HepG2 (cell line): ENCODE results near the gene COQ8B. TPM values are rescaled to one million over a fixed set of nuclear protein-coding genes. Genes with fewer than 3 reads are reported as not detected.

Experiments
- ATAC-seq: fragments of 200-7000 bp; cut with Tn5 transposase; 3 replicates; pipeline ENCODE4 v1.9.1; 2020; ENCODE audit warnings: mild to moderate bottlenecking, moderate library complexity
- BruUV-seq: library from RNA; stranded (reverse); fragments of 400-500 nt; replicated peaks from 2 replicates; lab custom pipeline; 2021; lab: Mats Ljungman, UMichigan
- CTCF ChIA-PET: fragments of 300-600 bp; formaldehyde crosslinking; extraction: SDS; loops from one replicate; lab custom pipeline; 2021; ENCODE audit warnings: low total read pairs, inconsistent platforms, low intra/inter-chr PET ratio; lab: Yijun Ruan, JAX
- POLR2A ChIA-PET: fragments of 350-600 bp; sonication (Branson Sonifier 250); formaldehyde crosslinking; loops from one replicate; lab custom pipeline; 2020; ENCODE audit warnings: antibody characterized with exemption, inconsistent platforms; lab: Yijun Ruan, JAX
- DNase-seq: peaks from one replicate; pipeline ENCODE4 v3.0.0-alpha.2; 2015; ENCODE audit warnings: low spot score
- FAIRE-seq: peaks from 3 replicates; lab custom pipeline; 2011; peaks lifted over from hg19 to GRCh38; lab: Jason Lieb, UNC
- H2AFZ ChIP-seq: one replicate; pipeline ENCODE4 v1.6.1; 2011; ENCODE audit warnings: low read length, inconsistent platforms
- H3K27ac ChIP-seq: fragments of 300-600 bp; 3 replicates; pipeline ENCODE4 v1.8.0; 2011; ENCODE audit warnings: mixed run types, mild to moderate bottlenecking, mixed read lengths, low read length, inconsistent platforms; ENCODE audit not compliant: insufficient read depth; ENCODE audit errors: extremely low read length
- H3K27me3 ChIP-seq, 2 experiments: fragments of 200-600 bp in 1 of 2; 2 replicates in 1 of 2; 3 replicates in 1 of 2; pipeline versions ENCODE4 v1.6.0 to v1.8.0; 2011; ENCODE audit warnings: low read length in 2 of 2, mild to moderate bottlenecking in 2 of 2, moderate library complexity in 2 of 2, inconsistent platforms in 1 of 2; ENCODE audit not compliant: insufficient read depth in 2 of 2, control insufficient read depth in 1 of 2
- H3K36me3 ChIP-seq, 2 experiments: fragments of 200-600 bp in 1 of 2; replicated peaks in 1 of 2; 2 replicates in 1 of 2; 3 replicates in 1 of 2; pipeline versions ENCODE4 v1.5.1 to v1.8.0; 2011; ENCODE audit warnings: low read length in 2 of 2, inconsistent platforms in 1 of 2; ENCODE audit not compliant: insufficient read depth in 2 of 2, control insufficient read depth in 1 of 2
- H3K4me1 ChIP-seq: 2 replicates; pipeline ENCODE4 v1.5.1; 2012; ENCODE audit warnings: low read length, inconsistent platforms; ENCODE audit not compliant: insufficient read depth
- H3K4me2 ChIP-seq: 2 replicates; pipeline ENCODE4 v1.6.0; 2011; ENCODE audit warnings: low read depth, low read length, inconsistent platforms
- H3K4me3 ChIP-seq, 3 experiments: fragments of 200-600 bp in 1 of 3; sonication (generic), shearing (Covaris generic) in 1 of 3; replicated peaks in 1 of 3; 2 replicates each; pipeline ENCODE4 v1.5.1; 2011 to 2016; ENCODE audit warnings: low read length in 3 of 3, inconsistent platforms in 2 of 3, low read depth in 2 of 3, mild to moderate bottlenecking in 2 of 3, control low read depth in 1 of 3, mixed read lengths in 1 of 3; ENCODE audit not compliant: insufficient read depth in 1 of 3
- H3K79me2 ChIP-seq: one replicate; pipeline ENCODE4 v1.6.1; 2011; ENCODE audit warnings: low read length, inconsistent platforms; ENCODE audit not compliant: insufficient read depth
- H3K9ac ChIP-seq: 2 replicates; pipeline ENCODE4 v1.6.0; 2011; ENCODE audit warnings: mild to moderate bottlenecking, low read depth, low read length, inconsistent platforms; ENCODE audit not compliant: insufficient read depth
- H3K9me3 ChIP-seq: 2 replicates; pipeline ENCODE4 v1.5.1; 2012; ENCODE audit warnings: mild to moderate bottlenecking, low read length
- H4K20me1 ChIP-seq: 2 replicates; pipeline ENCODE4 v1.6.0; 2011; ENCODE audit warnings: inconsistent platforms, mild to moderate bottlenecking, low read length, moderate library complexity; ENCODE audit not compliant: insufficient read depth
- RAD21 ChIP-seq: fragments of 450-650 bp; formaldehyde crosslinking; IDR thresholded peaks from 2 replicates; pipeline ENCODE4 v1.5.0; 2020; ENCODE audit warnings: mild to moderate bottlenecking
- SMC3 ChIP-seq: IDR thresholded peaks from 2 replicates; pipeline ENCODE4 v1.6.1; 2011; ENCODE audit warnings: low read length, improper control_type of control experiment
- STAG1 ChIP-seq: sonication (generic); formaldehyde crosslinking; IDR thresholded peaks from 2 replicates; pipeline ENCODE4 v1.4.0; 2020; ENCODE audit warnings: missing genetic modification reagents
- XRCC5 ChIP-seq: fragments of 200-400 bp; formaldehyde crosslinking; optimal IDR thresholded peaks from 2 replicates; pipeline ENCODE3; 2017; ENCODE audit warnings: mild to moderate bottlenecking, low read length
- ZBTB38 ChIP-seq: sonication (generic); formaldehyde crosslinking; IDR thresholded peaks from 2 replicates; pipeline ENCODE4 v1.5.1; 2020; ENCODE audit warnings: mild to moderate bottlenecking, missing genetic modification reagents
- WGBS: methylation state at CpG from one replicate; pipeline ENCODE4 v1.1.6; 2017; ENCODE audit warnings: low lambda C conversion rate; 5-methylcytosine and 5-hydroxymethylcytosine counted together
- in situ Hi-C: cut with HindIII; loops from 2 replicates; pipeline ENCODE4 v1.10.0; 2017; ENCODE audit warnings: low pct_unique_long_range_greater_than_20kb; ENCODE audit not compliant: extremely low pct_ligation_motif_present
- intact Hi-C: fragments of 100-400 bp; cut with micrococcal nuclease; formaldehyde crosslinking; loops from one replicate; pipeline ENCODE4 v1.10.0; 2022; ENCODE audit not compliant: unreplicated experiment
- polyA plus RNA-seq, 8 experiments: library from polyadenylated mRNA; depleted of rRNA in 3 of 8; stranded (reverse) in 7 of 8; unstranded in 1 of 8; fragments of >200 nt; fragmentation: Illumina TruSeq in 4 of 8; extraction: Trizol in 4 of 8; gene quantifications; 2 replicates each; pipeline versions ENCODE4 v1.2.1 to v1.2.3, GENCODE V29; 2011 to 2016; ENCODE audit warnings: low read depth in 4 of 8, missing spikeins in 1 of 8, mixed read lengths in 1 of 8; ENCODE audit not compliant: insufficient read depth in 1 of 8
- total RNA-seq, 5 experiments: library from RNA; depleted of rRNA; stranded (reverse); fragments of >200 nt; fragmentation: Illumina TruSeq; extraction: Trizol; gene quantifications; 2 replicates each; pipeline ENCODE4 v1.2.3, GENCODE V29; 2016; ENCODE audit warnings: low read depth in 1 of 5
- TF ChIP-seq, protein P1 (sequence below): sonication (generic); formaldehyde crosslinking; IDR thresholded peaks from 2 replicates; pipeline ENCODE4 v1.5.1; 2020; ENCODE audit warnings: mild to moderate bottlenecking, missing genetic modification reagents, moderate library complexity
- TF ChIP-seq, protein P2 (sequence below): sonication (generic); formaldehyde crosslinking; IDR thresholded peaks from 2 replicates; pipeline ENCODE4 v1.5.0; 2020; ENCODE audit warnings: mild to moderate bottlenecking, missing genetic modification reagents, borderline replicate concordance
- TF ChIP-seq, protein P3 (sequence below): sonication (generic); formaldehyde crosslinking; IDR thresholded peaks from 2 replicates; pipeline ENCODE4 v1.9.0; 2022; ENCODE audit warnings: missing genetic modification reagents, mild to moderate bottlenecking, borderline replicate concordance

COQ8B gene
- total and polyA plus RNA-seq, 2 of the 13 experiments (the other 11 are each of a cell fraction or from before 2014, with no cell fraction given) = 12.3 to 17.2 TPM

DNA sequence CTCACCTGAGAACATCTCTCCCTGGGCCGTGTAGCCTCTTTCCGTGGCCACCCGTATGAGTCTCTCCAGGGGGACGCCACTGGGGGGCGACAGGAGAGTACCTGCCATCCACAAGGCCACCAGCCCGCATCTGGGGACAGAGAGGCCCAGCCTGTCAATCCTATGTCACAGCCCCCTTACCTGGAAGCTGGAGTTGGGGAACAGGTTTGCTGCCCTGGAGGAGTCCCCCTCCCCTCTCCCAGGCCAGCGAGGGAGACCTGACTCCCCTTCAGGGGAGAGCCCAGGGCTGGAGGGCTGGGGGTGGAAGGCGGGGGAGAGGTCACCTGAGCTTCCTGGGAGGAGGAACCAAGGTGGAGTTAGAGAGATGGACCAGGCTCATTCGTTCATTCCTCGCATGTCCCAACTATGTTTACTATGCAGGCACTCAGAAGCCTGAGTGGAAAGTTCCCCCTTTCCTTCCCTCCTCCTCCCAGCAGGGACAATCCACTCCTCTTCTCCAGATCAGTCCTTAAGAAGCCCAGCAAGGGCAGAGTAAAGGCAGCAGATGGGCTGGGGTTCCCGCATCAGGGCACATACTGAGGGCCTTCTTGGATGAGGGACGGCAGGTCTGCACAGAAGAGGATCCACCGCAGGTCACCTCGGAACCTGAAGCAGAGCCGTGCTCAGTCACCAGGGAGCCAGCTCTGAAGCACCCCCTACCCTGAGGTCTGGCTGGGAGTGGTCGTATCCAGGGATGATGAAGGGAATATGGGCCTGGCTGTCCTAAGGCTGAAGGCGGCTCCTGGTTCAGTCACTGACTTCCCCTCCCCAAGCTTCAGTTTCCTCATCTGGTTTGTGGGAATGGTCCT is 28.1 kb upstream of the COQ8B start:
- H3K4me1 ChIP-seq = peaks cover 42% of the 10 kb centered on the region
- no peaks in the 10 kb centered on the region for H4K20me1 ChIP-seq
- POLR2A ChIA-PET = interaction anchor here (0.7 to 2.2 kb wide), 9 partner anchors 10 to 54 kb away, joined by 3 to 9 read pairs (median 3); partner anchors contain the start of genes COQ8B, EGLN2, ITPKC and RAB4B
- no peak overlapping the region for H2AFZ ChIP-seq
- WGBS = 54% methylated on average over 6 of the region's 17 CpGs
- peak overlapping the region; percentile 45; the same call in 1 of the 2 replicates for H3K9ac ChIP-seq
- no TSS peak for BruUV-seq
- DNase-seq (peak; percentile 21), ATAC-seq (peak; percentile 57), FAIRE-seq (peak; percentile 36)
- H3K4me2 ChIP-seq = peak overlapping the region; percentile 61
- H3K79me2 ChIP-seq = peaks cover 8% of the 10 kb centered on the region
- peaks cover 0 to 5% of the 10 kb centered on the region in 2 experiments; a peak in 2 of 5 replicates for H3K36me3 ChIP-seq
- in situ Hi-C loops (no loop called here), intact Hi-C loops (loop anchor here (2.0 kb wide), 1 partner anchor 62 kb away; no protein-coding TSS in a partner anchor)
- H3K4me3 ChIP-seq = peak overlapping the region in 1 of 3 experiments; percentile 26; a peak in 1 of 6 replicates
- H3K9me3 ChIP-seq = no peaks in the 10 kb centered on the region
- peak overlapping the region; percentile 40 for H3K27ac ChIP-seq
- CTCF ChIA-PET = interaction anchor here (0.7 to 1.6 kb wide), 2 partner anchors 62 to 63 kb away, joined by 3 to 4 read pairs; no protein-coding TSS in a partner anchor
- no peaks in the 10 kb centered on the region; a peak in 1 of 5 replicates for H3K27me3 ChIP-seq
- TF ChIP-seq STAG1 (peak; percentile 65), SMC3 (0 out of 2 replicates have a peak, but pooled peaks have one; percentile 21), ZBTB38 (CRISPR knock-in tag) (peak; percentile 57; the same call in 1 of the 2 replicates), XRCC5 (peak; percentile 22), RAD21 (CRISPR knock-in tag) (peak; percentile 45; the same call in 1 of the 2 replicates)
- TF ChIP-seq, protein P1, sequence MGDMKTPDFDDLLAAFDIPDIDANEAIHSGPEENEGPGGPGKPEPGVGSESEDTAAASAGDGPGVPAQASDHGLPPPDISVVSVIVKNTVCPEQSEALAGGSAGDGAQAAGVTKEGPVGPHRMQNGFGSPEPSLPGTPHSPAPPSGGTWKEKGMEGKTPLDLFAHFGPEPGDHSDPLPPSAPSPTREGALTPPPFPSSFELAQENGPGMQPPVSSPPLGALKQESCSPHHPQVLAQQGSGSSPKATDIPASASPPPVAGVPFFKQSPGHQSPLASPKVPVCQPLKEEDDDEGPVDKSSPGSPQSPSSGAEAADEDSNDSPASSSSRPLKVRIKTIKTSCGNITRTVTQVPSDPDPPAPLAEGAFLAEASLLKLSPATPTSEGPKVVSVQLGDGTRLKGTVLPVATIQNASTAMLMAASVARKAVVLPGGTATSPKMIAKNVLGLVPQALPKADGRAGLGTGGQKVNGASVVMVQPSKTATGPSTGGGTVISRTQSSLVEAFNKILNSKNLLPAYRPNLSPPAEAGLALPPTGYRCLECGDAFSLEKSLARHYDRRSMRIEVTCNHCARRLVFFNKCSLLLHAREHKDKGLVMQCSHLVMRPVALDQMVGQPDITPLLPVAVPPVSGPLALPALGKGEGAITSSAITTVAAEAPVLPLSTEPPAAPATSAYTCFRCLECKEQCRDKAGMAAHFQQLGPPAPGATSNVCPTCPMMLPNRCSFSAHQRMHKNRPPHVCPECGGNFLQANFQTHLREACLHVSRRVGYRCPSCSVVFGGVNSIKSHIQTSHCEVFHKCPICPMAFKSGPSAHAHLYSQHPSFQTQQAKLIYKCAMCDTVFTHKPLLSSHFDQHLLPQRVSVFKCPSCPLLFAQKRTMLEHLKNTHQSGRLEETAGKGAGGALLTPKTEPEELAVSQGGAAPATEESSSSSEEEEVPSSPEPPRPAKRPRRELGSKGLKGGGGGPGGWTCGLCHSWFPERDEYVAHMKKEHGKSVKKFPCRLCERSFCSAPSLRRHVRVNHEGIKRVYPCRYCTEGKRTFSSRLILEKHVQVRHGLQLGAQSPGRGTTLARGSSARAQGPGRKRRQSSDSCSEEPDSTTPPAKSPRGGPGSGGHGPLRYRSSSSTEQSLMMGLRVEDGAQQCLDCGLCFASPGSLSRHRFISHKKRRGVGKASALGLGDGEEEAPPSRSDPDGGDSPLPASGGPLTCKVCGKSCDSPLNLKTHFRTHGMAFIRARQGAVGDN = peak; percentile 37; the same call in 1 of the 2 replicates
- TF ChIP-seq, protein P2, sequence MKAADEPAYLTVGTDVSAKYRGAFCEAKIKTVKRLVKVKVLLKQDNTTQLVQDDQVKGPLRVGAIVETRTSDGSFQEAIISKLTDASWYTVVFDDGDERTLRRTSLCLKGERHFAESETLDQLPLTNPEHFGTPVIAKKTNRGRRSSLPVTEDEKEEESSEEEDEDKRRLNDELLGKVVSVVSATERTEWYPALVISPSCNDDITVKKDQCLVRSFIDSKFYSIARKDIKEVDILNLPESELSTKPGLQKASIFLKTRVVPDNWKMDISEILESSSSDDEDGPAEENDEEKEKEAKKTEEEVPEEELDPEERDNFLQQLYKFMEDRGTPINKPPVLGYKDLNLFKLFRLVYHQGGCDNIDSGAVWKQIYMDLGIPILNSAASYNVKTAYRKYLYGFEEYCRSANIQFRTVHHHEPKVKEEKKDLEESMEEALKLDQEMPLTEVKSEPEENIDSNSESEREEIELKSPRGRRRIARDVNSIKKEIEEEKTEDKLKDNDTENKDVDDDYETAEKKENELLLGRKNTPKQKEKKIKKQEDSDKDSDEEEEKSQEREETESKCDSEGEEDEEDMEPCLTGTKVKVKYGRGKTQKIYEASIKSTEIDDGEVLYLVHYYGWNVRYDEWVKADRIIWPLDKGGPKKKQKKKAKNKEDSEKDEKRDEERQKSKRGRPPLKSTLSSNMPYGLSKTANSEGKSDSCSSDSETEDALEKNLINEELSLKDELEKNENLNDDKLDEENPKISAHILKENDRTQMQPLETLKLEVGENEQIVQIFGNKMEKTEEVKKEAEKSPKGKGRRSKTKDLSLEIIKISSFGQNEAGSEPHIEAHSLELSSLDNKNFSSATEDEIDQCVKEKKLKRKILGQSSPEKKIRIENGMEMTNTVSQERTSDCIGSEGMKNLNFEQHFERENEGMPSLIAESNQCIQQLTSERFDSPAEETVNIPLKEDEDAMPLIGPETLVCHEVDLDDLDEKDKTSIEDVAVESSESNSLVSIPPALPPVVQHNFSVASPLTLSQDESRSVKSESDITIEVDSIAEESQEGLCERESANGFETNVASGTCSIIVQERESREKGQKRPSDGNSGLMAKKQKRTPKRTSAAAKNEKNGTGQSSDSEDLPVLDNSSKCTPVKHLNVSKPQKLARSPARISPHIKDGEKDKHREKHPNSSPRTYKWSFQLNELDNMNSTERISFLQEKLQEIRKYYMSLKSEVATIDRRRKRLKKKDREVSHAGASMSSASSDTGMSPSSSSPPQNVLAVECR (CRISPR knock-in tag) = peak; percentile 26; the same call in 1 of the 2 replicates
- TF ChIP-seq, protein P3, sequence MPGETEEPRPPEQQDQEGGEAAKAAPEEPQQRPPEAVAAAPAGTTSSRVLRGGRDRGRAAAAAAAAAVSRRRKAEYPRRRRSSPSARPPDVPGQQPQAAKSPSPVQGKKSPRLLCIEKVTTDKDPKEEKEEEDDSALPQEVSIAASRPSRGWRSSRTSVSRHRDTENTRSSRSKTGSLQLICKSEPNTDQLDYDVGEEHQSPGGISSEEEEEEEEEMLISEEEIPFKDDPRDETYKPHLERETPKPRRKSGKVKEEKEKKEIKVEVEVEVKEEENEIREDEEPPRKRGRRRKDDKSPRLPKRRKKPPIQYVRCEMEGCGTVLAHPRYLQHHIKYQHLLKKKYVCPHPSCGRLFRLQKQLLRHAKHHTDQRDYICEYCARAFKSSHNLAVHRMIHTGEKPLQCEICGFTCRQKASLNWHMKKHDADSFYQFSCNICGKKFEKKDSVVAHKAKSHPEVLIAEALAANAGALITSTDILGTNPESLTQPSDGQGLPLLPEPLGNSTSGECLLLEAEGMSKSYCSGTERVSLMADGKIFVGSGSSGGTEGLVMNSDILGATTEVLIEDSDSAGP = peak; percentile 38; the same call in 1 of the 2 replicates
